HT-29 (cell line): Measurements from ENCODE around the gene KCNH2. TPM values are rescaled to one million over a fixed set of nuclear protein-coding genes. Genes with fewer than 3 reads are reported as not detected.
"Not testable (repeated sequence)": the region's sequence is repeated elsewhere in the genome, so short reads cannot be mapped to it uniquely, and the experiment has no call there.

Source experiments
- DNase-seq: peaks from one replicate; pipeline ENCODE4 v3.0.0-alpha.2; 2015; ENCODE audit warnings: low spot score
- total RNA-seq: library from RNA; depleted of rRNA; stranded (reverse); fragments of >200 nt; shearing (Covaris generic); gene quantifications from 2 replicates; pipeline ENCODE4 v1.2.3, GENCODE V29; 2014

The KCNH2 gene
- total RNA-seq, 1 experiment from 2014 or later: 2.2 TPM

GRCh38 chr7:151012911-151013347 lies 34.8 kb upstream of the KCNH2 start:
- peak; percentile 42 for DNase-seq

DNA sequence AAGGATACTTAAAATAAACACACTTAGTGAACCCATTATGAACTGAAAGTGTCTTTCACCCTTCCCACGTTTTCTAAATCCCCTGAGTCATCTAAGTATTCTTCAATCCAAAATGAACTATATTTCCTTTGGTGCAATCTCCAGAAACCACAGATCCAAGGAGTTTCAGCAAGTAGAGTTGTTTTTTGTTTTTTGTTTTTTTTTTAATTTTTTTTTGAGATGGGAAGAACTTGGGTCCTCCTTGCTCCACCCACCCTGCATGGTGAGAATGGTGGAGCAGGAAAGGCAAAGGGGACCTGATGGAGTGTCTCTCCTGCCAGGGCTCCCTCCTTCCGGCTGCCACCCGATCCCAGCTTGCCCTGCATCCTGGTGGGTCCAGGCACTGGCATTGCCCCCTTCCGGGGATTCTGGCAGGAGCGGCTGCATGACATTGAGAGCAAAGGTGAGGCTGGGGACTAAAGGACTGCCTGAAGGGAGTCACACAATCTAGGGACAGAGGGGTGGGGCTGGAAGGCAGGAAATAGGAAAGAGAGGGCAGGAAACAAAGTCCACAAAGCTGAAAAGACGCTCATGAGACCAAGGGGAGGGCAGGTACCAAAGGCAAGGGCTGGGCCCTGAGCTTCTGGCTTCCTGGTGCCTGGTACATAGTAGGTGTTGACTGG lies 34.0 kb upstream of the KCNH2 start:
- DNase-seq: peak; percentile 80

- DNase-seq: not testable (repeated sequence)
Observed at GRCh38 chr7:151011616-151012015, 33.5 kb upstream of the KCNH2 start.

GRCh38 chr7:151011097-151011409 lies 32.9 kb upstream of the KCNH2 start:
- no peak for DNase-seq

GRCh38 chr7:151010307-151011096 lies 32.4 kb upstream of the KCNH2 start:
- peak; percentile 36 for DNase-seq

- DNase-seq: no peak
Observed at GRCh38 chr7:151010037-151010306, 31.9 kb upstream of the KCNH2 start.

- peak; percentile 2 for DNase-seq
Observed at GRCh38 chr7:151009327-151010036, 31.4 kb upstream of the KCNH2 start.

DNA sequence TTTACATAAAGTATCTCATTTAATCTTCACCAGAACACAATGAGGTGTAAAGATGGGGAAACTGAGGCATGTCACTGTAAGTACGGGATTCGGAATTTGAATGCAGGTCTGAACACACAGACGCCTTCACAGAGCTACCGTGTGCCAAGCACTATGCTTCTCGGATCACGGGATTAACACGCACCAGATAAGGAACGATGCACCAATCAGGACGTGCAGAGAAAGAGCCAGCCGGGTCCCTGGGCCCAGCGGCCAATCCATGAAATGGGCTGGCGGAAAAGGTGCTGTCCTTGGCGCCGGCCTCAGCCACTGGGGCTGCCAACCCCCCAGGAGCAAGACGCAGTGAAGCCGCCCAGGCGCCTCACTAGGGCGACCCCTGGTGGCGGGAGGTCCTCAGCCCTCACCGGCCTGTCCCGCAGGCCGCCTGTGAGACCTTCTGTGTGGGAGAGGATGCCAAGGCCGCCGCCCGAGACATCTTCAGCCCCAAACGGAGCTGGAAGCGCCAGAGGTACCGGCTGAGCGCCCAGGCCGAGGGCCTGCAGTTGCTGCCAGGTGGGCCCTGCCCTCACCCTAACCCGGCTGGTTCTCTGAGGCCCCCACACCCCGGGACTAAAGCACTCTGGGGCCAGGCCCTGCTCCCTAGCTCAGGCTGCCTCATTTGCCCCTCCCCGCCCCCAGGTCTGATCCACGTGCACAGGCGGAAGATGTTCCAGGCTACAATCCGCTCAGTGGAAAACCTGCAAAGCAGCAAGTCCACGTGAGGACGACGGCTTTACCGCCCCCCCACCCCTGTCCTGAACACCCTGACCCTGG lies 30.6 kb upstream of the KCNH2 start:
- DNase-seq: peak; percentile 93

DNA sequence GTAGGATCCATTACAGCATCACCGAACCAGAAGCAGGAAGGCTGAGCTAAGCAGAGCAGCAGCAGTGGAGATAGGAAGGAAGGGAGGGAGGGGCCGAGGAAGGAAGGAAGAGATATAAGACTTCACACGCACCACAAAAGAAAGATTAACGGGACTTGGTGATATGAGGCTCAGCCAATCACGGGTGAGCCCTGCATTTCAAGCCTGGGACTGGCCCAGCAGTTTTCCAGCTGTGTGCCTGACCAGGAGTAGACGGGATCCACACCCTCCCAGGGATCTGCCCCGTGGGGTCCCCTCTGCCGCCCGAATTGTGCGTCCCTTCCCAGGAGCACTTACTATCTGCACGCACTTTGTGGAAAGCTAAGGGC lies 30.0 kb upstream of the KCNH2 start:
- no peak for DNase-seq

GRCh38 chr7:151007469-151007898 lies 29.4 kb upstream of the KCNH2 start:
- DNase-seq: no peak

GRCh38 chr7:151006590-151007300 lies 28.6 kb upstream of the KCNH2 start:
- DNase-seq: no peak

GRCh38 chr7:151005566-151005965 lies 27.4 kb upstream of the KCNH2 start:
- no peak for DNase-seq

DNA sequence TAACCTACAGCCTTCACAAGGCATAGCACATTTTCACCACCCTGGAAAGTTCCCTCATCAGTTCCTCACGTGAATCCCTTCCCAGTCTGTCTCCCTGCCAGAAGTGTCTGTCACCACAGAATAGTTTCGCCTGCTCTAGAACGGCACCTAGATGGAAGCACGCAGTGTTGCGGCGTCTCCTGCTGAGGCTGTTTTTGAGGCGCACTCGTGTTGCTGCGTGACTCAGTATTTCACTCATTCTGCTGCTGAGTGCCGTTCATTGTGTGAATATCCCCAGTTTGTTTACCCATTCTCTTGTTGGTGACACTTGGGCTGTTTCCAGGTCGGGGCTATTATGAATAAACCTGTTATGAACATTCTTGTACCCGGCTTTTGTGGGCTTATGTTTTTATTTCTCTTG lies 25.5 kb upstream of the KCNH2 start:
- peak; percentile 55 for DNase-seq

GRCh38 chr7:151001546-151001945 lies 23.4 kb upstream of the KCNH2 start:
- DNase-seq: no peak

DNA sequence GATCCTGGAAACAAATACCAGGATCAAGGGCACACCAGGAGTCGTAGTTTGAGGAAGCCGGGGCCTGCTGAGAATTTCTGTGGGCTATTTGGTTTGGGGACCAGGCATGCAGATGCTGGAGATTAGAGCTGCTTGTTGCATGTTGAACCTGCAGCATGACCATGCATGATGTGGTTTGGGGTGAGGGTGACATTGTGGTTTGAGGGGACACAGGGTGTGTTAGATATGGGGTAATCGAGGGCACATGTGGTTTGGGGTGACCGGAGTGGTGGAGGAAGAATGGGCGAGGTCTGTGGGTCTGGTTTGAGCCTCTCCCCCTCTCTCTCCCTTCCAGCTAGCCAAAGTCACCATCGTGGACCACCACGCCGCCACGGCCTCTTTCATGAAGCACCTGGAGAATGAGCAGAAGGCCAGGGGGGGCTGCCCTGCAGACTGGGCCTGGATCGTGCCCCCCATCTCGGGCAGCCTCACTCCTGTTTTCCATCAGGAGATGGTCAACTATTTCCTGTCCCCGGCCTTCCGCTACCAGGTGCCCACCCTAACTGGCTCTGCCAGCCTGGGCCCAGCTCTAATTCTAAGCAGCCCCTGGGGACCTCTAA lies 22.9 kb upstream of the KCNH2 start:
- no peak for DNase-seq

- DNase-seq: no peak
Observed at GRCh38 chr7:150999497-151000230, 21.5 kb upstream of the KCNH2 start.

DNA sequence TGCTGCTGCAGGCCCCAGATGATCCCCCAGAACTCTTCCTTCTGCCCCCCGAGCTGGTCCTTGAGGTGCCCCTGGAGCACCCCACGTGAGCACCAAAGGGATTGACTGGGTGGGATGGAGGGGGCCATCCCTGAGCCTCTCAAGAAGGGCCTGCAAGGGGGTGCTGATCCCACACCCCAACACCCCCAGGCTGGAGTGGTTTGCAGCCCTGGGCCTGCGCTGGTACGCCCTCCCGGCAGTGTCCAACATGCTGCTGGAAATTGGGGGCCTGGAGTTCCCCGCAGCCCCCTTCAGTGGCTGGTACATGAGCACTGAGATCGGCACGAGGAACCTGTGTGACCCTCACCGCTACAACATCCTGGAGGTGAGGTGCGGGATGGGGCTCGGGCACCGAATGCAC lies 20.9 kb upstream of the KCNH2 start:
- no peak for DNase-seq

- DNase-seq: no peak
Observed at GRCh38 chr7:150998341-150998740, 20.2 kb upstream of the KCNH2 start.

DNA sequence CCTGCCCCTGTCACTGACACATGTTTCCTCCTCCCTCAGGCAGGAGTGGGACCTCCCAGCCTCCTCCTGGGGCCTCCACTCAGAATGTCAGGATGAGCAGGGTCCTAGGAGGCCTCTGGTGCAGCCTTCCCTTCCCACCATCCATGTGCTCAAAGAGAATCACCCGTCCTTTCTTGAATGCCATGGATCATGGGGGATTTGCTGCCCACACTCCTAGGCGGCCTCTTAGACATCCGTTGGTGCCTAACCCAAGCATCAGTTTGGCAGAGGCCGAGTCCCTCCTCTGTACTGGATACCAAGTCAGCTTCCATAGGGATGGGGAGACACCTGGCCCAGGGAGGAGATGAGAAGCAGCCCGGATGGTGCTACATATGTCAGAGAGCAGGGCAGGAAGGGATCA lies 19.7 kb upstream of the KCNH2 start:
- DNase-seq: peak; percentile 2

DNA sequence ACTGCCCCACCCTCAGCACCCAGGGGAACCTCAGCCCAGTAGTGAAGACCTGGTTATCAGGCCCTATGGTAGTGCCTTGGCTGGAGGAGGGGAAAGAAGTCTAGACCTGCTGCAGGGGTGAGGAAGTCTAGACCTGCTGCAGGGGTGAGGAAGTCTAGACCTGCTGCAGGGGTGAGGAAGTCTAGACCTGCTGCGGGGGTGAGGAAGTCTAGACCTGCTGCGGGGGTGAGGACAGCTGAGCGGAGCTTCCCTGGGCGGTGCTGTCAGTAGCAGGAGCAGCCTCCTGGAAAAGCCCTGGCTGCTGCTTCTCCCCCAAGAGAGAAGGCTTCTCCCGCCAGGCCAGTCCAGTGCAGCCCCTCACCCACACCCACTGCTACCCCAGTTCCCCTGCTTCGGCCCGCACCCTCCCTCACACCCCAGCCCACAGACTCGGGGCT lies 19.0 kb upstream of the KCNH2 start:
- DNase-seq: no peak
